Muscle of leg (tissue), 11 donors: ENCODE results near the gene KRTAP17-1. TPM values are rescaled to one million over a fixed set of nuclear protein-coding genes. Genes with fewer than 3 reads are reported as not detected.

ENCODE experiments used
- DNase-seq: peaks from one replicate; pipeline ENCODE4 v3.0.0; 2013
- H3K27ac ChIP-seq: one replicate; pipeline ENCODE4 v1.5.1; 2013; ENCODE audit warnings: mild to moderate bottlenecking, low read length, control low read depth
- H3K27me3 ChIP-seq: one replicate; pipeline ENCODE4 v1.6.1; 2013; ENCODE audit warnings: low read length; ENCODE audit not compliant: control insufficient read depth, insufficient read depth
- H3K36me3 ChIP-seq: one replicate; pipeline ENCODE4 v1.6.1; 2013; ENCODE audit warnings: low read length; ENCODE audit not compliant: control insufficient read depth, insufficient read depth
- H3K4me1 ChIP-seq: one replicate; pipeline ENCODE4 v1.6.1; 2013; ENCODE audit warnings: low read length; ENCODE audit not compliant: control insufficient read depth, insufficient read depth
- H3K4me3 ChIP-seq: one replicate; pipeline ENCODE4 v1.5.1; 2013; ENCODE audit warnings: low read length, control low read depth
- H3K9me3 ChIP-seq: replicated peaks from 2 replicates; pipeline ENCODE4 v1.6.1; 2013; ENCODE audit warnings: low read depth, low read length; ENCODE audit not compliant: control insufficient read depth
- WGBS: methylation state at CpG from one replicate; pipeline ENCODE4 v1.1.5; 2013; ENCODE audit warnings: missing lambda C conversion rate; ENCODE audit not compliant: insufficient coverage; 5-methylcytosine and 5-hydroxymethylcytosine counted together
- polyA plus RNA-seq, 8 donors: library from polyadenylated mRNA; unstranded; fragments of 120-200 nt; gene quantifications; one replicate each; pipeline versions ENCODE4 v1.2.1 to v1.2.3, GENCODE V29; 2013; ENCODE audit warnings: inconsistent platforms in 1 of 8, low replicate concordance in 1 of 8; ENCODE audit not compliant: insufficient read length in 8 of 8, insufficient read depth in 1 of 8
- total RNA-seq: library from RNA; stranded (reverse); fragments of 120-200 nt; gene quantifications from one replicate; pipeline ENCODE4 v1.2.4, GENCODE V29; 2013

Gene KRTAP17-1
- total and polyA plus RNA-seq, 9 donors, result not detected

DNA sequence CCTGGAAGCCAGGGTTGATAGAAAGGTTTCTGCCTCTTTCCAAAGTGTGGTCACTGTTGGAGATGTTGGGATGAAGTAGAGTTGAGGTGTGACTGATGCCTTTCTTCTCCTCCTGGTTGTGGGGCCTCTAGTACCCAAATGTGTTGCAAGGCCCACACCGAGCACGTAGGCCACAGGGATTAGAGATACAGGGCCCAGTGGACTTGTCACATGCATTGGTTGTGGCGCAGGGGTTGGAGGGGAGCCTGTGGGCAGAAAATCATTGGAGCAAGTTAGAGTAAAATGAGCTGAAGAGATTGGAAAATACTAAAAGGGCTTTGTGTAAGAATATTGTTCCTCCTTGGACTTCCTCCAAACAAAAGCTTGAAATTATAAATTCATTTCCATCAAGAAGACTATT lies 30.5 kb upstream of the KRTAP17-1 start:
- DNase-seq, result no peak
- Histone ChIP-seq H3K27ac (no peak overlapping the region), H3K36me3 (no peaks in the 10 kb centered on the region), H3K4me3 (no peak overlapping the region), H3K27me3 (no peaks in the 10 kb centered on the region), H3K4me1 (no peaks in the 10 kb centered on the region), H3K9me3 (peaks cover 2% of the 10 kb centered on the region)
- 70% methylated on average over 2 of the region's 3 CpGs for WGBS

- 50% methylated on average over 3 of the region's 3 CpGs for WGBS
- peaks cover 2% of the 10 kb centered on the region for H3K9me3 ChIP-seq
- H3K4me1 ChIP-seq, result no peaks in the 10 kb centered on the region
- no peak overlapping the region for H3K4me3 ChIP-seq
- H3K27me3 ChIP-seq, result peaks cover 4% of the 10 kb centered on the region
- H3K27ac ChIP-seq, result no peak overlapping the region
- DNase-seq, result no peak
- H3K36me3 ChIP-seq, result no peaks in the 10 kb centered on the region
Measured at GRCh38 chr17:41343029-41343428, 27.5 kb upstream of the KRTAP17-1 start.

DNA sequence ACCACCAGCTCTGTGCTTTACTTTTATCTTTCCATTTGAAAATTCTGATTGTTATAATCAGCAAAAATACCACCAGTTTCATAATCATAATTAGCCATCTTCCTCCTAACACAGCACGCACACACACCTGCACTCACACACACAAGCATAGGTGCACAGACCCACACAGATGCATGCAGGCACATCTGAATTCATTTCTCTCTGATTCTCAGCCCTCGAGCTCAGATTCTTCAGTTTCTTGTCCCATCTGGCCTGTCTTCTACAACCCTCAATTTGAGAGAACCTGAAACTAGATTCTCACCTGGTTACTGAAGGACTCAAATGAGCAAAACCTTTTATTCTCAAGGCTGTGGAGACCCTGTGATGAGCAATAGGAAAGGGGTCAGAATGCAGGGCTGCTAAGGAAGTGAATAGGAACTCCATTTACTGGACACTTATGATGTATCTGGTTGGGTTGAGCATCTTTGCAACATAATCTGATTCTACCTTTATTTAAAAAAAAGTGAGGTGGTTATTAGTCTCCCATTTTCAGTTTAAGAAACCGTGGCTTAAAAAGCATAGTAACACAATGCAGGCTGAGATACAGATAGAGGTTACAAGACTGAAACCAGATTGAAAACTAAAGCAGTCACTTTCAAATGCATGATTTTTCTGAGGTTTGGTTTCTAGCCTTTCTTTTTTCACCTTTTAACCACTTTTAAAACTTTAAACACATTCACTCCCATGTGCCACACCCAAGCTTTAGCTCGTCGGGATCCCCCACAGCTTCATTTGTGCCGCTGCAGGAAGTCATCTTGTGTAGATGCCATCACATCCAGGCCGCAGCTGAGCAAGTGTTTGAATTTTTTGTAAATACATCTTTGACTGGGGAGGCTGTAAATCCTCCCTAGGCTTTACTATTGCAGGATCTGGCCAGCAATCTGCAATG lies 25.7 kb upstream of the KRTAP17-1 start:
- WGBS, result 71% methylated on average over 1 of the region's 7 CpGs
- no peak overlapping the region for H3K4me3 ChIP-seq
- no peaks in the 10 kb centered on the region for H3K4me1 ChIP-seq
- peaks cover 4% of the 10 kb centered on the region for H3K27me3 ChIP-seq
- H3K9me3 ChIP-seq, result peaks cover 2% of the 10 kb centered on the region
- no peaks in the 10 kb centered on the region for H3K36me3 ChIP-seq
- DNase-seq, result no peak
- no peak overlapping the region for H3K27ac ChIP-seq

DNA sequence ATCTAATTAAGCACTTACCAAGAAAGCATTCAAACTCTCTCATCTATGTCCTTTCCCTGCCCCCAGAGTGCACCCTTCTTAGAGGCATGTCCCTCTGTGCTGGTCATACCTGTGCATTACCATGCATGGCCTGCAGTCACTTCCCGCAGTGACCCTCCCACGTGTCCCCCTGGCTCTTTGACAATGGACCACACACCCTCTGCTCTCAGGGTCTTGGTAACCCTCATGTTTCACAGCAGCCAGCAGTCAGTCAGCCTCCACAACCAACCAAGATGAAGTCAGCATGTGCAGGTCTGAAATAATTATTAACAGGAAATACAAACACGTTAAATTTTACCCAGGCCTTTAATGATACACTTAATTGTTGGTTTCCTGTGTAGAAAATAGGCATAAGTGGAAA lies 25.0 kb upstream of the KRTAP17-1 start:
- no peak for DNase-seq
- no peak overlapping the region for H3K4me3 ChIP-seq
- H3K27me3 ChIP-seq, result peaks cover 4% of the 10 kb centered on the region
- H3K27ac ChIP-seq, result no peak overlapping the region
- no CpG with 5 or more reads among the region's 3 CpGs for WGBS
- no peaks in the 10 kb centered on the region for H3K4me1 ChIP-seq
- no peaks in the 10 kb centered on the region for H3K36me3 ChIP-seq
- H3K9me3 ChIP-seq, result peaks cover 2% of the 10 kb centered on the region

GRCh38 chr17:41339571-41340172 lies 24.2 kb upstream of the KRTAP17-1 start:
- Histone ChIP-seq H3K36me3 (no peaks in the 10 kb centered on the region), H3K27me3 (peaks cover 4% of the 10 kb centered on the region), H3K4me3 (no peak overlapping the region), H3K27ac (no peak overlapping the region), H3K9me3 (peaks cover 2% of the 10 kb centered on the region), H3K4me1 (no peaks in the 10 kb centered on the region)
- no peak for DNase-seq
- WGBS, result 30% methylated on average over 2 of the region's 2 CpGs

GRCh38 chr17:41338961-41339485 lies 23.5 kb upstream of the KRTAP17-1 start:
- WGBS, result 60% methylated on average over 1 of the region's 5 CpGs
- no peak overlapping the region for H3K27ac ChIP-seq
- DNase-seq, result no peak
- no peak overlapping the region for H3K4me3 ChIP-seq
- no peaks in the 10 kb centered on the region for H3K4me1 ChIP-seq
- H3K36me3 ChIP-seq, result no peaks in the 10 kb centered on the region
- peaks cover 4% of the 10 kb centered on the region for H3K27me3 ChIP-seq
- peaks cover 2% of the 10 kb centered on the region for H3K9me3 ChIP-seq

DNA sequence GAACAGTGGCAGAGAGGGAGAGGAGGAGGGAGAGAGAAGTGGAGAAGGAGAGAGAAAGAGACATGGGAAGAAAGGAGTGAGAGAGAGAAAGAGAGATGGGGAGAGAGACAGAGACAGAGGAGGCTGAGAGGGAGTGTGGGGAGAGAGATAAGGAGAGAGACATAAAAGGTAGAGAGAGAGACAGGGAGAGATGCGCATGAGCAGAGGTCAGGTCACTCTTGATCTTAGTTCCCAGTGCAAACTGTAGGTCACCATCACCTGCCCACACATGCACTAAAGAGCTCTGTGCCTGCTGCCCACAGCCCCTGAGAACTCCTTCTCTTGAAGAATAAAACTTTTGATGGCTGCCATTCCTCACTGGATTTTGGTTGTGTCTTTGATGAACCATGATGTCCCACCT lies 20.2 kb upstream of the KRTAP17-1 start:
- WGBS, result no CpG with 5 or more reads among the region's 1 CpG
- H3K9me3 ChIP-seq, result no peaks in the 10 kb centered on the region
- DNase-seq, result no peak
- no peaks in the 10 kb centered on the region for H3K36me3 ChIP-seq
- no peak overlapping the region for H3K4me3 ChIP-seq
- no peaks in the 10 kb centered on the region for H3K4me1 ChIP-seq
- peaks cover 4% of the 10 kb centered on the region for H3K27me3 ChIP-seq
- H3K27ac ChIP-seq, result no peak overlapping the region

DNA sequence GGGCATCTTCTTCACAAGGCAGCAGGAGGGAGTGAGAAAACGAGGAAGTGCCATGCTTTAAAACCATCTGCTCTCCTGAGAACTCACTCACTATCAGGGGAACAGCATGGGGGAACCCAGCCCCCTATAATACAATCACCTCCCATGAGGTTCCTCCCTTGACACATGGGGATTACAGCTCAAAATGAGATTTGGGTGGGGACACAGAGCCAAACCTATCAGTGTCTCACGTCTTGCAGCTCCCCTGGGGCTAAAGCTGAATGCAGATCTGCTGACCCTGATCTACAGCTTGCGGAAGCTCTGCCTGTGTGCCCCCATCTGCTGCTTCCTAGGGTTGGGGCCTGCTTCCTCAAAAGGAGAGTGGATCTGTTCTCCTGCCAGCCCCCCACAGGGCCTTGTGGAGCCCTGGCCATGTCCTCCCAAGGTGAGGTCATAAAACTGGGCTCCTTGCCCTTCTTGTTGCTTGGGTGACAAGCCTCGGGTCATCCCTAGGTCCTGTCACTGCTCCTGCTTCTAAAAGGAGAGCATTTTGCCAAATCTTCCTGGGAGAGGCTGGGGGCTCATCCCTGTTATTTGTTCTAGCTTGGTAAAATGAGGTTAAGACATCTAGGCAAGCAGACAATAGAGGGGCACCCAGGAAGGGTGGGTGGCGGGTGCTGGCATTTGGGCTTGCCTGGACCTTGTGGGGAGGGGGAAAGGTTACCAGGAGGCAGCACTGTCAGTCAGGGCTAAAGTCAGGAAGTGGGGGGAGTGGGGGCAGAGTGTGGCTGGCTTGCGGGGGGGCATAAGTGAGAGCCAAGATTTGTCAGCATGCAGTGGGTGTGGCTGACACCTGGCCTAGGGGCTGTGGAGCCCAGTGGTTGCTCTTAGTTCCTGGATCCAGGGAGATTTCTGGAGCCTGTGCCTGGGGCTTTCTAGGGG lies 19.1 kb upstream of the KRTAP17-1 start:
- no peak overlapping the region for H3K4me3 ChIP-seq
- peaks cover 2% of the 10 kb centered on the region for H3K27me3 ChIP-seq
- 69% methylated on average over 5 of the region's 6 CpGs for WGBS

GRCh38 chr17:41333836-41334235 lies 18.3 kb upstream of the KRTAP17-1 start:
- Histone ChIP-seq H3K36me3 (no peaks in the 10 kb centered on the region), H3K27ac (no peak overlapping the region), H3K9me3 (no peaks in the 10 kb centered on the region), H3K4me3 (no peak overlapping the region), H3K27me3 (no peaks in the 10 kb centered on the region), H3K4me1 (no peaks in the 10 kb centered on the region)
- no peak for DNase-seq
- 88% methylated on average over 3 of the region's 3 CpGs for WGBS

More for the DNA sequence above, 19.1 kb upstream of the KRTAP17-1 start:
- H3K27ac ChIP-seq, result no peak overlapping the region
- H3K9me3 ChIP-seq, result no peaks in the 10 kb centered on the region
- no peaks in the 10 kb centered on the region for H3K36me3 ChIP-seq
- no peak for DNase-seq
- H3K4me1 ChIP-seq, result no peaks in the 10 kb centered on the region
